ENCODE results near the gene PHC3.

DNA sequence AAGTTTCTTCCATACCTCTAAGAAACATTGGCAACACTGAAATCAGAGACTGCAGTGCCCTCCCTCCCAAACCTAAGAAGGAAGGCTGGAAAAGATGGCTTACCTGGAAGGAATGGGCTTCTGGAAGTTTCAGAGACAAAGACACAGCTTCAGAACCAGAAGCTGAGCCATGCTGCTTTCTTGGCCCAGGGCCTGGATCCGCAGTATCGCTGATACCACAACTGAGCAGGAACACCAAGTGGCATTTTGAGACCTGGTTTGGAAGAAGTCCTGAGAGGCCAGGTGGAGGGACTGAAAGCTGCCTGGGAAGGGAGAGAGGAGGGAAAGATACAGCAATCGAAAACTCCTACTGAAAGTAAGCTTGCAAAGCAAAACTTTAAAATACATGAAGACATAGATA is 124.0 kb downstream of the PHC3 start:
- TF ChIP-seq POLR2A (IDR thresholded peaks at IDR 0.05) = no peak
- TF ChIP-seq, protein P1, sequence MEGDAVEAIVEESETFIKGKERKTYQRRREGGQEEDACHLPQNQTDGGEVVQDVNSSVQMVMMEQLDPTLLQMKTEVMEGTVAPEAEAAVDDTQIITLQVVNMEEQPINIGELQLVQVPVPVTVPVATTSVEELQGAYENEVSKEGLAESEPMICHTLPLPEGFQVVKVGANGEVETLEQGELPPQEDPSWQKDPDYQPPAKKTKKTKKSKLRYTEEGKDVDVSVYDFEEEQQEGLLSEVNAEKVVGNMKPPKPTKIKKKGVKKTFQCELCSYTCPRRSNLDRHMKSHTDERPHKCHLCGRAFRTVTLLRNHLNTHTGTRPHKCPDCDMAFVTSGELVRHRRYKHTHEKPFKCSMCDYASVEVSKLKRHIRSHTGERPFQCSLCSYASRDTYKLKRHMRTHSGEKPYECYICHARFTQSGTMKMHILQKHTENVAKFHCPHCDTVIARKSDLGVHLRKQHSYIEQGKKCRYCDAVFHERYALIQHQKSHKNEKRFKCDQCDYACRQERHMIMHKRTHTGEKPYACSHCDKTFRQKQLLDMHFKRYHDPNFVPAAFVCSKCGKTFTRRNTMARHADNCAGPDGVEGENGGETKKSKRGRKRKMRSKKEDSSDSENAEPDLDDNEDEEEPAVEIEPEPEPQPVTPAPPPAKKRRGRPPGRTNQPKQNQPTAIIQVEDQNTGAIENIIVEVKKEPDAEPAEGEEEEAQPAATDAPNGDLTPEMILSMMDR (IDR thresholded peaks at IDR 0.05) = no peak
